K562 (cell line): ENCODE measurements around the gene BAMBI. TPM values are rescaled to one million over a fixed set of nuclear protein-coding genes. Genes with fewer than 3 reads are reported as not detected.

Experiments
- ATAC-seq: fragments of 200-7000 bp; cut with Tn5 transposase; 3 replicates; pipeline ENCODE4 v1.9.1; 2020; ENCODE audit warnings: moderate library complexity
- BruUV-seq: library from RNA; stranded (reverse); fragments of 400-500 nt; replicated peaks from 2 replicates; lab custom pipeline; 2021; lab: Mats Ljungman, UMichigan
- CTCF ChIA-PET: fragments of 300-600 bp; formaldehyde crosslinking; extraction: SDS; loops from one replicate; lab custom pipeline; 2021; ENCODE audit warnings: low intra/inter-chr PET ratio; lab: Yijun Ruan, JAX
- POLR2A ChIA-PET: fragments of 300-600, 350-650 bp; sonication (Branson Sonifier 250); formaldehyde crosslinking; extraction: SDS; loops from one replicate; lab custom pipeline; 2021; ENCODE audit warnings: antibody characterized with exemption, inconsistent platforms; lab: Yijun Ruan, JAX
- DNase-seq, 4 experiments: peaks; one replicate each; pipeline versions ENCODE4 v3.0.0 to v3.0.0-alpha.2; 2011 to 2018; ENCODE audit warnings: low spot score in 3 of 4, mixed read lengths in 3 of 4; ENCODE audit errors: extremely low read depth in 1 of 4
- FAIRE-seq: peaks from 2 replicates; lab custom pipeline; 2011; peaks lifted over from hg19 to GRCh38; lab: Jason Lieb, UNC
- H2AFZ ChIP-seq: 2 replicates; pipeline ENCODE4 v1.6.0; 2011; ENCODE audit warnings: low read depth, low read length, control low read depth, inconsistent platforms
- H3K27ac ChIP-seq: fragments of 200-600 bp; 3 replicates; pipeline ENCODE4 v1.8.0; 2011; ENCODE audit warnings: low read depth, mild to moderate bottlenecking, control low read depth, inconsistent platforms, low read length, moderate library complexity, mixed read lengths; ENCODE audit errors: extremely low read depth
- H3K27me3 ChIP-seq, 2 experiments: fragments of 300-600 bp in 1 of 2; 2 replicates in 1 of 2; 3 replicates in 1 of 2; pipeline versions ENCODE4 v1.6.0 to v1.8.0; 2011; ENCODE audit warnings: inconsistent platforms in 2 of 2, low read length in 2 of 2, mild to moderate bottlenecking in 1 of 2, mixed read lengths in 1 of 2, moderate library complexity in 1 of 2; ENCODE audit not compliant: control insufficient read depth in 2 of 2, insufficient read depth in 2 of 2
- H3K36me3 ChIP-seq: fragments of 300-600 bp; 3 replicates; pipeline ENCODE4 v1.8.0; 2011; ENCODE audit warnings: mild to moderate bottlenecking, low read length, inconsistent platforms; ENCODE audit not compliant: control insufficient read depth, insufficient read depth
- H3K4me1 ChIP-seq, 2 experiments: fragments of 200-600 bp in 1 of 2; replicated peaks in 1 of 2; 2 replicates in 1 of 2; 3 replicates in 1 of 2; pipeline versions ENCODE4 v1.5.1 to v1.8.0; 2011; ENCODE audit warnings: inconsistent platforms in 2 of 2, low read length in 2 of 2, mild to moderate bottlenecking in 1 of 2, mixed read lengths in 1 of 2, moderate library complexity in 1 of 2; ENCODE audit not compliant: control insufficient read depth in 2 of 2, insufficient read depth in 2 of 2
- H3K4me2 ChIP-seq: 2 replicates; pipeline ENCODE4 v1.6.1; 2011; ENCODE audit warnings: low read length, control low read depth, inconsistent platforms, mixed read lengths; ENCODE audit not compliant: insufficient read depth
- H3K4me3 ChIP-seq: fragments of 200-600 bp; sonication (generic), shearing (Covaris generic); 2 replicates; pipeline ENCODE4 v1.5.1; 2016; ENCODE audit warnings: control low read depth, inconsistent platforms
- H3K79me2 ChIP-seq: fragments of 200-600 bp; 3 replicates; pipeline ENCODE4 v1.8.0; 2011; ENCODE audit warnings: low read length, inconsistent platforms; ENCODE audit not compliant: control insufficient read depth, insufficient read depth
- H3K9ac ChIP-seq, 2 experiments: 2 replicates each; pipeline versions ENCODE4 v1.6.0 to v1.6.1; 2011; ENCODE audit warnings: low read depth in 2 of 2, low read length in 2 of 2, control low read depth in 1 of 2, inconsistent platforms in 1 of 2, mild to moderate bottlenecking in 1 of 2, mixed read lengths in 1 of 2; ENCODE audit not compliant: insufficient read depth in 1 of 2
- H3K9me1 ChIP-seq: one replicate; pipeline ENCODE4 v1.6.0; 2011; ENCODE audit warnings: inconsistent platforms, mild to moderate bottlenecking, low read length, moderate library complexity; ENCODE audit not compliant: control insufficient read depth, insufficient read depth
- H3K9me3 ChIP-seq: replicated peaks from 2 replicates; pipeline ENCODE4 v1.5.1; 2011; ENCODE audit warnings: low read depth, low read length, inconsistent platforms; ENCODE audit not compliant: control insufficient read depth, insufficient read depth
- H4K20me1 ChIP-seq: replicated peaks from 2 replicates; pipeline ENCODE4 v1.6.1; 2011; ENCODE audit warnings: low read length, inconsistent platforms, mixed read lengths; ENCODE audit not compliant: control insufficient read depth, insufficient read depth
- CHD7 ChIP-seq: fragments of 200-600 bp; sonication (generic); IDR thresholded peaks from one replicate; pipeline ENCODE4 v1.6.1; 2012; ENCODE audit warnings: mild to moderate bottlenecking, low read depth, low read length, inconsistent platforms
- HDAC1 ChIP-seq, 2 experiments: fragments of 450-650 bp; IDR thresholded peaks; 2 replicates each; pipeline ENCODE4 v1.6.1; 2016 to 2017; ENCODE audit warnings: inconsistent platforms in 1 of 2, mild to moderate bottlenecking in 1 of 2, moderate library complexity in 1 of 2
- IRF9 ChIP-seq: fragments of 450-650 bp; IDR thresholded peaks from 2 replicates; pipeline ENCODE4 v1.6.1; 2016; ENCODE audit warnings: missing biosample characterization, missing genetic modification characterization
- KAT8 ChIP-seq: fragments of 450-650 bp; IDR thresholded peaks from 2 replicates; pipeline ENCODE4 v1.6.1; 2016; ENCODE audit warnings: low read depth, mild to moderate bottlenecking
- MLLT1 ChIP-seq, 2 experiments: fragments of 450-650 bp; IDR thresholded peaks; 2 replicates each; pipeline ENCODE4 v1.6.1; 2016
- NRF1 ChIP-seq, 2 experiments: fragments of 450-650 bp; IDR thresholded peaks in 1 of 2; conservative IDR thresholded peaks in 1 of 2; 2 replicates each; pipeline ENCODE4 v1.6.1; 2014; ENCODE audit warnings: mild to moderate bottlenecking in 2 of 2
- ZSCAN32 ChIP-seq: fragments of 450-650 bp; formaldehyde crosslinking; IDR thresholded peaks from 2 replicates; pipeline ENCODE4 v1.4.0; 2020; ENCODE audit warnings: mild to moderate bottlenecking, moderate library complexity
- WGBS: fragments of 100-300 bp; shearing (Covaris generic); methylation state at CpG from one replicate; pipeline ENCODE4 v1.1.6; 2016; ENCODE audit warnings: low coverage, mixed read lengths; ENCODE audit not compliant: insufficient coverage; ENCODE audit errors: missing lambda C conversion rate; 5-methylcytosine and 5-hydroxymethylcytosine counted together
- in situ Hi-C: fragments of 300-500 bp; cut with MboI; formaldehyde crosslinking; loops from 4 replicates; pipeline ENCODE4 v1.15.0; 2018; ENCODE audit warnings: inconsistent platforms, mixed read lengths
- intact Hi-C: fragments of 100-400 bp; cut with micrococcal nuclease; formaldehyde crosslinking; loops from 2 replicates; pipeline ENCODE4 v1.14.2; 2022
- polyA plus RNA-seq, 8 experiments: library from polyadenylated mRNA; depleted of rRNA in 4 of 8; stranded (reverse) in 5 of 8; unstranded in 3 of 8; fragments of >200 nt; fragmentation: Nextera tagmentation in 2 of 8; fragmentation: Illumina TruSeq in 1 of 8; extraction: Ambion mirVana in 2 of 8; extraction: Trizol in 1 of 8; gene quantifications; 2 replicates each; pipeline versions ENCODE4 v1.2.1 to v1.2.3, GENCODE V29; 2011 to 2014; ENCODE audit warnings: inconsistent platforms in 1 of 8, missing spikeins in 1 of 8
- total RNA-seq, 7 experiments: library from RNA; depleted of rRNA in 6 of 7; stranded (reverse); fragments of >200 nt in 6 of 7; fragmentation: Illumina TruSeq in 2 of 7; extraction: Trizol in 2 of 7; gene quantifications; 2 replicates each; pipeline versions ENCODE4 v1.2.1 to v1.2.3, GENCODE V29; 2011 to 2021; ENCODE audit warnings: low replicate concordance in 1 of 7

The BAMBI gene
- total and polyA plus RNA-seq, 9 of the 15 experiments (the other 6 are each of a cell fraction or from before 2014, with no cell fraction given): 2.0 to 21.8 (median 13.5) TPM

GRCh38 chr10:28730031-28730778, 52.9 kb downstream of the BAMBI start:
- H3K9me1 ChIP-seq: no peaks in the 10 kb centered on the region
- TF ChIP-seq HDAC1 (IDR thresholded peaks at IDR 0.05): peak in 1 of 2 experiments; percentile 19; a peak in 1 of 4 replicates
- TF ChIP-seq MLLT1 (IDR thresholded peaks at IDR 0.05): 0 out of 4 replicates have a peak, but pooled peaks of 1 of the 2 experiments have one; percentile 43
- no peak for TF ChIP-seq CHD7
- TF ChIP-seq NRF1 (conservative IDR thresholded peaks at IDR 0.05 in 1 of 2, IDR thresholded peaks at IDR 0.05 in 1 of 2): no peak
- TF ChIP-seq ZSCAN32 (CRISPR knock-in tag): no peak
- TF ChIP-seq IRF9 (tag): peak; percentile 39; the same call in 1 of the 2 replicates
- no peak for TF ChIP-seq KAT8

More at GRCh38 chr10:28730031-28730778, 52.9 kb downstream of the BAMBI start:
- H3K9me3 ChIP-seq: no peaks in the 10 kb centered on the region; the same call in 1 of the 2 replicates
- in situ Hi-C loops (no loop called here), intact Hi-C loops (no loop called here)
- no peak overlapping the region for H3K4me3 ChIP-seq
- no peak overlapping the region for H3K27ac ChIP-seq
- ATAC-seq: 0 out of 3 replicates have a peak, but pooled peaks have one; percentile 14
- no peak overlapping the region for H3K4me2 ChIP-seq
- ChIA-PET POLR2A (interaction anchor here (0.6 kb wide), 2 partner anchors 39 to 93 kb away, joined by 3 to 4 read pairs; no protein-coding TSS in a partner anchor), CTCF (no interaction called here)
- peaks cover 5 to 20% of the 10 kb centered on the region in 2 experiments for H3K4me1 ChIP-seq
- H3K27me3 ChIP-seq: no peaks in the 10 kb centered on the region
- FAIRE-seq: no peak
- no TSS peak for BruUV-seq
- no peaks in the 10 kb centered on the region for H4K20me1 ChIP-seq
- H3K79me2 ChIP-seq: no peaks in the 10 kb centered on the region
- H3K9ac ChIP-seq: no peak overlapping the region
- H3K36me3 ChIP-seq: no peaks in the 10 kb centered on the region
- DNase-seq: no peak
- peak overlapping the region; percentile 34 for H2AFZ ChIP-seq
- 58% methylated on average over 6 of the region's 7 CpGs for WGBS
